ENCODE measurements around the gene ZMYM3.

Gene ZMYM3

DNA sequence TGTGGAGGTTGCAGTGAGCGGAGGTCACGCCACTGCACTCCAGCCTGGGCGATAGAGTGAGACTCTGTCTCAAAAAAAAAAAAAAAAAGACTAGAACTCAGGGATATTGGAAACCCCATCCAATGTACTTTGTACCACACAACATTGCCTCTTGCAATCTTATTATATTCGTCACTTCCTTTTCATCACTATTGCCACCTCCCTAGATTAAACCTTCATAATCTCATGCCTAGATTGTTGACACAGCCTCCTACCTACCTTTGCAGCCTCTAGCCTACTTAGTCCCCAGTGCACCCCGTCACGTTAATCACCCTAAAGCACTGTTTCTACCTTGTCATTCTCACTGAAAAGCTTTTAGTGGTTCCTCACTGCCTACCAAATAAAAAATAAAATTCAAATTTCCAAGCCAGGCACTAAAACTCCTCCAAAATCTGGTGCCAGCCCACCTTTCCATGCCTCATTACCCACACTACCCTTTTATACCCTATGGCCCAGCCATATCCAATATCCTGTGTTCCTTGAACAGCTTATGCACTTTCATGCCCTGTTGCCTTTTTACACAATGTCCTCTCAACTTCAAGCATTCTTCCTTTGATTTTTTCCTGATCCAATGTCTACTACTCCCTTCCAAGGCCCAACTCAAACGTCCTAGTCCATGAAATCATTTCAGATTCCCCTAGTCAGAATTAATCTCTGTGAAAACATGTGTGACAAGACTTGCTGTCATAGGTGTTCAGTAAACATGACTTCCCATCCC, 54.5 kb downstream of the ZMYM3 start:
- H3K4me3 ChIP-seq (ENCODE audit: low read length) = no peak overlapping the region
- H3K27ac ChIP-seq (ENCODE audit: low read depth, low read length) = no peak overlapping the region
- H3K9me2 ChIP-seq (replicated peaks; ENCODE audit: control insufficient read depth, low read length) = no peaks in the 10 kb centered on the region
- H3K9me3 ChIP-seq (ENCODE audit: control insufficient read depth, insufficient read depth, low read length) = no peaks in the 10 kb centered on the region
- H4K20me1 ChIP-seq (ENCODE audit: control insufficient read depth, insufficient read depth, low read depth, low read length) = no peaks in the 10 kb centered on the region
- H3K27me3 ChIP-seq (ENCODE audit: control insufficient read depth, low read length) = no peaks in the 10 kb centered on the region
- no peaks in the 10 kb centered on the region for H3F3A ChIP-seq (ENCODE audit: control insufficient read depth, insufficient read depth)
- peaks cover 23% of the 10 kb centered on the region for H3K79me2 ChIP-seq (ENCODE audit: control insufficient read depth, low read length)
- H3K4me2 ChIP-seq (ENCODE audit: low read length) = no peak overlapping the region
- TF ChIP-seq EZH2phosphoT487 (IDR thresholded peaks at IDR 0.05; ENCODE audit: borderline replicate concordance, low read length) (no peak), CTCF (IDR thresholded peaks at IDR 0.05; ENCODE audit: low read depth, low read length, poor library complexity, severe bottlenecking) (no peak)
- H3K4me1 ChIP-seq (ENCODE audit: control insufficient read depth, low read length) = peaks cover 19% of the 10 kb centered on the region
- H3K36me3 ChIP-seq (ENCODE audit: control insufficient read depth, low read length) = no peaks in the 10 kb centered on the region

DNA sequence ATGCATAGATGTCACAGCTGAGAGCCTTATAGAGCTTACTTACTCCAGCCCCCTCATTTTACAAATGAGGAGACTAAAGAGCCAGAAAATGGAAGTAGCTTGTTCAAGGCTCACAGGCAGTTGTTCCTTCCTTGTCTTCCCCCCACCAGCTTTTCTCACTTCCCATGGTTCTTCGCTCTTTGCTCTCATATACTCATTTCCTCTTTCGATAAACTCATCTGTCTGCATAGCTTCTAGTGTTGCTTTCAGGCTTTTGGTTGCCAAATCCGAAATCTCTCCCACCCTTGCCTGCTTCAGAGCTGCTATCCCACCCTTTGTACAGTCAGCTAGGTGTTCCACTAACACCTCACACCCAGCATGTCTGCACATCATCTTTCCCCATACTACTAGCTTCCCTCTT, 55.9 kb downstream of the ZMYM3 start:
- Histone ChIP-seq H4K20me1 (ENCODE audit: control insufficient read depth, insufficient read depth, low read depth, low read length) (no peaks in the 10 kb centered on the region), H3K27me3 (ENCODE audit: control insufficient read depth, low read length) (no peaks in the 10 kb centered on the region), H3K9me2 (replicated peaks; ENCODE audit: control insufficient read depth, low read length) (no peaks in the 10 kb centered on the region), H3F3A (ENCODE audit: control insufficient read depth, insufficient read depth) (no peaks in the 10 kb centered on the region), H3K79me2 (ENCODE audit: control insufficient read depth, low read length) (peaks cover 23% of the 10 kb centered on the region), H3K36me3 (ENCODE audit: control insufficient read depth, low read length) (no peaks in the 10 kb centered on the region), H3K27ac (ENCODE audit: low read depth, low read length) (peak overlapping the region; percentile 22), H3K4me3 (ENCODE audit: low read length) (peak overlapping the region; percentile 91), H3K9me3 (ENCODE audit: control insufficient read depth, insufficient read depth, low read length) (no peaks in the 10 kb centered on the region), H3K4me2 (ENCODE audit: low read length) (peak overlapping the region; percentile 75), H3K4me1 (ENCODE audit: control insufficient read depth, low read length) (peaks cover 19% of the 10 kb centered on the region)
- no peak for TF ChIP-seq CTCF (IDR thresholded peaks at IDR 0.05; ENCODE audit: low read depth, low read length, poor library complexity, severe bottlenecking)
- no peak for TF ChIP-seq EZH2phosphoT487 (IDR thresholded peaks at IDR 0.05; ENCODE audit: borderline replicate concordance, low read length)

DNA sequence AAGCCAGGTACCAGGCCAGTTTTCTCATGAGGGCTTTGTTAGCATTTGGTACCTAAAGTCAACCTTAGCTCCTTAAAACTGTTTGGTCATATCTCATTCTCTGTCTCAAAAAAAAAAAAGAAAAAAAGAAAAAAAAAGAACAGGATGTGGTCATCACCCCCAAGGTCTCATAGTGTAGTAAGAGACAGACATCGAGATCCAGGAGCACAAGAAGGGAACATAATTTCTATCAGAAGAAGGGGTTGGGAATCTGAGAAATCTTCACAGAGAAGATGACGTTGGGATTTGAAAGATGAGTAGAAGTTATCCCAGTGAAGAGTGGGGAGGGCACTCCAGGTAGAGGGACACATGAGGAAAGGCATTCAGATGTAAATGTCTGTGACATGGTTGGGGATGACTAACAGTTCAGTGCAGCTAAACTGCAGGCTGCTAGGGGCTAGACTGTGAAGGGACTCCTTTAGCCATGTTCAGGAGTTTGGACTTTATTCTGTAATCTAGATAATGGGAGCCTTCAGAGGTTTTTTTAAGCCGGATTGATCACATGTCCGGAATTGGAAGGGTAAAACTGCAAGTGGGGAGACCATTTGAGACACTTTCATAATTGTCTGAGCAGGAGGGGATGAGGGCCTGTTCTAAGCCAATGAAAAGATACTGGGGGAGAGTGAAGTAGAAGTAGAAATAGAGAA, 57.8 kb downstream of the ZMYM3 start:
- H3K27me3 ChIP-seq (ENCODE audit: control insufficient read depth, low read length) = no peaks in the 10 kb centered on the region
- H3K9me2 ChIP-seq (replicated peaks; ENCODE audit: control insufficient read depth, low read length) = no peaks in the 10 kb centered on the region
- no peaks in the 10 kb centered on the region for H3K9me3 ChIP-seq (ENCODE audit: control insufficient read depth, insufficient read depth, low read length)
- TF ChIP-seq CTCF (IDR thresholded peaks at IDR 0.05; ENCODE audit: low read depth, low read length, poor library complexity, severe bottlenecking) = no peak
- no peak for TF ChIP-seq EZH2phosphoT487 (IDR thresholded peaks at IDR 0.05; ENCODE audit: borderline replicate concordance, low read length)
- H3K4me1 ChIP-seq (ENCODE audit: control insufficient read depth, low read length) = peaks cover 19% of the 10 kb centered on the region
- no peaks in the 10 kb centered on the region for H3K36me3 ChIP-seq (ENCODE audit: control insufficient read depth, low read length)
- peak overlapping the region; percentile 91 for H3K4me3 ChIP-seq (ENCODE audit: low read length)
- no peaks in the 10 kb centered on the region for H4K20me1 ChIP-seq (ENCODE audit: control insufficient read depth, insufficient read depth, low read depth, low read length)
- peak overlapping the region; percentile 75 for H3K4me2 ChIP-seq (ENCODE audit: low read length)
- no peak overlapping the region for H3K27ac ChIP-seq (ENCODE audit: low read depth, low read length)
- peaks cover 23% of the 10 kb centered on the region for H3K79me2 ChIP-seq (ENCODE audit: control insufficient read depth, low read length)
- no peaks in the 10 kb centered on the region for H3F3A ChIP-seq (ENCODE audit: control insufficient read depth, insufficient read depth)
